Measurements from ENCODE around the gene ZNF503.

ZNF503 gene

GRCh38 chr10:75401569-75402485 lies at the start of gene ZNF503:
TSS of gene ZNF503 (minus strand) at chr10:75401764. CDS start at chr10:75401419, 345 bp downstream.
- H3K27ac ChIP-seq = peak within 1 kb of the TSS; percentile 70 to 96 (median 88)
- H3K4me3 ChIP-seq = peak within 1 kb of the TSS; percentile 62 to 93 (median 80)

- Histone ChIP-seq H3K27ac (no peak overlapping the region), H3K4me3 (no peak overlapping the region)
These were observed 49.4 kb upstream of the ZNF503 start for GRCh38 chr10:75450644-75451640.

- H3K27ac ChIP-seq = no peak overlapping the region
- H3K4me3 ChIP-seq = no peak overlapping the region
These were observed 48.5 kb upstream of the ZNF503 start for GRCh38 chr10:75450075-75450445.

GRCh38 chr10:75449382-75450074 lies 48.0 kb upstream of the ZNF503 start:
- H3K4me3 ChIP-seq = no peak overlapping the region
- H3K27ac ChIP-seq = no peak overlapping the region

GRCh38 chr10:75448166-75448565 lies 46.6 kb upstream of the ZNF503 start:
- H3K27ac ChIP-seq = no peak overlapping the region
- no peak overlapping the region for H3K4me3 ChIP-seq

- H3K27ac ChIP-seq = no peak overlapping the region
- H3K4me3 ChIP-seq = no peak overlapping the region
These were observed 44.9 kb upstream of the ZNF503 start for GRCh38 chr10:75446508-75446907.

GRCh38 chr10:75444781-75445386 lies 43.3 kb upstream of the ZNF503 start:
- H3K4me3 ChIP-seq = no peak overlapping the region
- no peak overlapping the region for H3K27ac ChIP-seq

- Histone ChIP-seq H3K4me3 (no peak overlapping the region), H3K27ac (no peak overlapping the region)
These were observed 41.8 kb upstream of the ZNF503 start for GRCh38 chr10:75443362-75443761.

GRCh38 chr10:75441682-75442081 lies 40.1 kb upstream of the ZNF503 start:
- Histone ChIP-seq H3K27ac (no peak overlapping the region), H3K4me3 (no peak overlapping the region)

- Histone ChIP-seq H3K4me3 (no peak overlapping the region), H3K27ac (no peak overlapping the region)
These were observed 39.6 kb upstream of the ZNF503 start for GRCh38 chr10:75441196-75441595.

- Histone ChIP-seq H3K27ac (no peak overlapping the region), H3K4me3 (no peak overlapping the region)
These were observed 38.8 kb upstream of the ZNF503 start for GRCh38 chr10:75440271-75440793.

- no peak overlapping the region for H3K4me3 ChIP-seq
- H3K27ac ChIP-seq = no peak overlapping the region
These were observed 38.2 kb upstream of the ZNF503 start for GRCh38 chr10:75439811-75440210.

GRCh38 chr10:75438275-75438674 lies 36.7 kb upstream of the ZNF503 start:
- no peak overlapping the region for H3K27ac ChIP-seq
- H3K4me3 ChIP-seq = no peak overlapping the region

- Histone ChIP-seq H3K27ac (no peak overlapping the region), H3K4me3 (no peak overlapping the region)
These were observed 36.1 kb upstream of the ZNF503 start for GRCh38 chr10:75437693-75438092.

GRCh38 chr10:75436896-75437295 lies 35.3 kb upstream of the ZNF503 start:
- Histone ChIP-seq H3K27ac (no peak overlapping the region), H3K4me3 (no peak overlapping the region)

- no peak overlapping the region for H3K27ac ChIP-seq
These were observed 33.7 kb upstream of the ZNF503 start for GRCh38 chr10:75435291-75435690.

GRCh38 chr10:75434291-75434690 lies 32.7 kb upstream of the ZNF503 start:
- H3K4me3 ChIP-seq = no peak overlapping the region

More at GRCh38 chr10:75435291-75435690, 33.7 kb upstream of the ZNF503 start:
- H3K4me3 ChIP-seq = no peak overlapping the region

GRCh38 chr10:75433216-75433615 lies 31.7 kb upstream of the ZNF503 start:
- H3K4me3 ChIP-seq = no peak overlapping the region
- no peak overlapping the region for H3K27ac ChIP-seq

More at GRCh38 chr10:75434291-75434690, 32.7 kb upstream of the ZNF503 start:
- no peak overlapping the region for H3K27ac ChIP-seq

- no peak overlapping the region for H3K4me3 ChIP-seq
- H3K27ac ChIP-seq = no peak overlapping the region
These were observed 31.2 kb upstream of the ZNF503 start for GRCh38 chr10:75432763-75433162.

Data from skin epidermis (tissue), 12 donors.